Activated CD4-positive, alpha-beta T cell treated with anti-CD3 and anti-CD28 coated beads for 36 hours (primary cell): Measurements from ENCODE around the gene DNAH17. TPM values are rescaled to one million over a fixed set of nuclear protein-coding genes. Genes with fewer than 3 reads are reported as not detected.
A peak's percentile ranks its signal among the peaks of the same experiment; 100 is the strongest.

Experiments
- ATAC-seq: fragments of 200-7000 bp; cut with Tn5 transposase; one replicate; pipeline ENCODE4 v1.10.0; 2021; ENCODE audit warnings: mild to moderate bottlenecking, moderate library complexity
- CTCF ChIA-PET: fragments of 350-600 bp; sonication (Branson Sonifier 250); formaldehyde crosslinking; loops from one replicate; lab custom pipeline; 2021; ENCODE audit warnings: antibody characterized with exemption; lab: Charles Lee
- POLR2A ChIA-PET: fragments of 350-600 bp; sonication (Branson Sonifier 250); formaldehyde crosslinking; loops from one replicate; lab custom pipeline; 2021; ENCODE audit warnings: antibody characterized with exemption, inconsistent platforms; lab: Charles Lee
- DNase-seq: peaks from one replicate; pipeline ENCODE4 v3.0.0-alpha.2; 2020
- H3K27ac Mint-ChIP-seq: one replicate; pipeline ENCODE4 v1.8.0; 2021; ENCODE audit warnings: mixed read lengths
- H3K27me3 Mint-ChIP-seq: one replicate; pipeline ENCODE4 v1.8.0; 2021; ENCODE audit warnings: mixed read lengths
- H3K36me3 Mint-ChIP-seq: one replicate; pipeline ENCODE4 v1.8.0; 2021; ENCODE audit warnings: low read depth, mixed read lengths
- H3K4me1 Mint-ChIP-seq: one replicate; pipeline ENCODE4 v1.8.0; 2021; ENCODE audit warnings: mixed read lengths
- H3K4me3 Mint-ChIP-seq: one replicate; pipeline ENCODE4 v1.8.0; 2021; ENCODE audit warnings: mild to moderate bottlenecking, moderate library complexity, mixed read lengths
- H3K9me3 Mint-ChIP-seq: one replicate; pipeline ENCODE4 v1.8.0; 2021; ENCODE audit warnings: low read depth, mixed read lengths
- intact Hi-C, 2 experiments: fragments of 100-400 bp; cut with DNase I in 1 of 2; cut with micrococcal nuclease in 1 of 2; formaldehyde crosslinking; loops; one replicate each; pipeline versions ENCODE4 v1.14.2 to v1.15.1; 2022 to 2024; cut with DNase I, micrococcal nuclease
- total RNA-seq, 2 experiments: library from RNA; stranded (reverse); gene quantifications; one replicate each; pipeline ENCODE4 v1.2.3, GENCODE V29; 2021

Gene DNAH17
- total RNA-seq, 2 experiments from 2014 or later = 0.12 to 0.14 TPM

GRCh38 chr17:78588258-78589030, 11.2 kb upstream of the DNAH17 start:
- ATAC-seq (no peak), DNase-seq (no peak)
- H3K4me3 Mint-ChIP-seq = no peak overlapping the region
- H3K27ac Mint-ChIP-seq = no peak overlapping the region
- ChIA-PET POLR2A (no interaction called here), CTCF (interaction anchor here (0.8 kb wide), 1 partner anchor 1108 kb away, joined by 3 read pairs; no protein-coding TSS in a partner anchor)
- H3K27me3 Mint-ChIP-seq = no peaks in the 10 kb centered on the region
- no peaks in the 10 kb centered on the region for H3K36me3 Mint-ChIP-seq
- no peaks in the 10 kb centered on the region for H3K9me3 Mint-ChIP-seq
- intact Hi-C loops = no loop called here
- peaks cover 7% of the 10 kb centered on the region for H3K4me1 Mint-ChIP-seq

GRCh38 chr17:78585006-78585630, 7.9 kb upstream of the DNAH17 start:
- ChIA-PET CTCF (interaction anchor here (0.5 kb wide), 1 partner anchor 100 kb away, joined by 3 read pairs; no protein-coding TSS in a partner anchor), POLR2A (no interaction called here)
- H3K36me3 Mint-ChIP-seq = no peaks in the 10 kb centered on the region
- intact Hi-C loops = no loop called here
- H3K4me3 Mint-ChIP-seq = no peak overlapping the region
- no peak for DNase-seq
- no peaks in the 10 kb centered on the region for H3K9me3 Mint-ChIP-seq
- H3K27ac Mint-ChIP-seq = no peak overlapping the region
- no peaks in the 10 kb centered on the region for H3K27me3 Mint-ChIP-seq
- no peaks in the 10 kb centered on the region for H3K4me1 Mint-ChIP-seq
- ATAC-seq = no peak

GRCh38 chr17:78583091-78583490, 5.9 kb upstream of the DNAH17 start:
- peak; percentile 92 for ATAC-seq
- POLR2A ChIA-PET = no interaction called here
- Mint-ChIP-seq H3K27ac (no peak overlapping the region), H3K4me3 (no peak overlapping the region), H3K4me1 (no peaks in the 10 kb centered on the region), H3K36me3 (no peaks in the 10 kb centered on the region), H3K27me3 (no peaks in the 10 kb centered on the region), H3K9me3 (no peaks in the 10 kb centered on the region)
- peak; percentile 44 for DNase-seq
- CTCF ChIA-PET = no interaction called here
- intact Hi-C loops = no loop called here

GRCh38 chr17:78581304-78581703, 4.1 kb upstream of the DNAH17 start:
- Mint-ChIP-seq H3K4me1 (no peaks in the 10 kb centered on the region), H3K27me3 (no peaks in the 10 kb centered on the region), H3K36me3 (no peaks in the 10 kb centered on the region), H3K4me3 (no peak overlapping the region), H3K9me3 (no peaks in the 10 kb centered on the region), H3K27ac (no peak overlapping the region)
- DNase-seq = no peak
- intact Hi-C loops = no loop called here
- ChIA-PET POLR2A (interaction anchor here (0.8 kb wide), 1 partner anchor 172 kb away, joined by 4 read pairs; no protein-coding TSS in a partner anchor), CTCF (interaction anchor here (0.8 to 1.1 kb wide), 2 partner anchors 136 to 390 kb away, joined by 3 read pairs; no protein-coding TSS in a partner anchor)
- no peak for ATAC-seq

GRCh38 chr17:78580277-78580804, 3.1 kb upstream of the DNAH17 start:
- ATAC-seq (no peak), DNase-seq (no peak)
- Mint-ChIP-seq H3K27ac (no peak overlapping the region), H3K4me1 (no peaks in the 10 kb centered on the region), H3K27me3 (no peaks in the 10 kb centered on the region), H3K9me3 (no peaks in the 10 kb centered on the region), H3K36me3 (no peaks in the 10 kb centered on the region), H3K4me3 (no peak overlapping the region)
- intact Hi-C loops = no loop called here
- CTCF ChIA-PET = interaction anchor here (1.2 kb wide), 1 partner anchor 129 kb away, joined by 5 read pairs; no protein-coding TSS in a partner anchor
- POLR2A ChIA-PET = interaction anchor here (0.8 kb wide), 1 partner anchor 171 kb away, joined by 4 read pairs; no protein-coding TSS in a partner anchor

GRCh38 chr17:78576389-78577112, 645 bp downstream of the DNAH17 start:
- H3K4me1 Mint-ChIP-seq = no peaks in the 10 kb centered on the region
- no peaks in the 10 kb centered on the region for H3K27me3 Mint-ChIP-seq
- no peak overlapping the region for H3K27ac Mint-ChIP-seq
- intact Hi-C loops = no loop called here
- ChIA-PET POLR2A (no interaction called here), CTCF (no interaction called here)
- H3K36me3 Mint-ChIP-seq = no peaks in the 10 kb centered on the region
- H3K4me3 Mint-ChIP-seq = no peak overlapping the region
- no peak for DNase-seq
- H3K9me3 Mint-ChIP-seq = no peaks in the 10 kb centered on the region
- ATAC-seq = no peak

GRCh38 chr17:78575899-78576298, 1.3 kb downstream of the DNAH17 start:
- no peak for DNase-seq
- ATAC-seq = no peak
- ChIA-PET CTCF (no interaction called here), POLR2A (no interaction called here)
- Mint-ChIP-seq H3K4me1 (no peaks in the 10 kb centered on the region), H3K27me3 (no peaks in the 10 kb centered on the region), H3K27ac (no peak overlapping the region), H3K36me3 (no peaks in the 10 kb centered on the region), H3K4me3 (no peak overlapping the region), H3K9me3 (no peaks in the 10 kb centered on the region)
- intact Hi-C loops = no loop called here

- H3K9me3 Mint-ChIP-seq = no peaks in the 10 kb centered on the region
- intact Hi-C loops = no loop called here
- DNase-seq (no peak), ATAC-seq (no peak)
- ChIA-PET CTCF (interaction anchor here (0.6 kb wide), 1 partner anchor 162 kb away, joined by 3 read pairs; no protein-coding TSS in a partner anchor), POLR2A (no interaction called here)
- no peaks in the 10 kb centered on the region for H3K36me3 Mint-ChIP-seq
- H3K27ac Mint-ChIP-seq = no peak overlapping the region
- H3K4me3 Mint-ChIP-seq = no peak overlapping the region
- H3K27me3 Mint-ChIP-seq = no peaks in the 10 kb centered on the region
- H3K4me1 Mint-ChIP-seq = no peaks in the 10 kb centered on the region
Observed at GRCh38 chr17:78575340-78575739, 1.9 kb downstream of the DNAH17 start.

- no peaks in the 10 kb centered on the region for H3K4me1 Mint-ChIP-seq
- intact Hi-C loops = no loop called here
- H3K4me3 Mint-ChIP-seq = no peak overlapping the region
- CTCF ChIA-PET = no interaction called here
- H3K36me3 Mint-ChIP-seq = no peaks in the 10 kb centered on the region
- DNase-seq (no peak), ATAC-seq (no peak)
- no peaks in the 10 kb centered on the region for H3K9me3 Mint-ChIP-seq
- no peaks in the 10 kb centered on the region for H3K27me3 Mint-ChIP-seq
- POLR2A ChIA-PET = no interaction called here
- no peak overlapping the region for H3K27ac Mint-ChIP-seq
Observed at GRCh38 chr17:78573955-78574354, 3.2 kb downstream of the DNAH17 start.

- CTCF ChIA-PET = interaction anchor here (0.6 kb wide), 1 partner anchor 542 kb away, joined by 3 read pairs; no protein-coding TSS in a partner anchor
- H3K27me3 Mint-ChIP-seq = no peaks in the 10 kb centered on the region
- H3K9me3 Mint-ChIP-seq = no peaks in the 10 kb centered on the region
- no peaks in the 10 kb centered on the region for H3K4me1 Mint-ChIP-seq
- no peaks in the 10 kb centered on the region for H3K36me3 Mint-ChIP-seq
- POLR2A ChIA-PET = no interaction called here
- no peak for ATAC-seq
- intact Hi-C loops = no loop called here
- no peak overlapping the region for H3K27ac Mint-ChIP-seq
- DNase-seq = no peak
- no peak overlapping the region for H3K4me3 Mint-ChIP-seq
Observed at GRCh38 chr17:78572239-78573205, 4.7 kb downstream of the DNAH17 start.
